ENCODE results near the gene TIAL1.
"Not testable (repeated sequence)": the region's sequence is repeated elsewhere in the genome, so short reads cannot be mapped to it uniquely, and the experiment has no call there.

Gene TIAL1, protein sequence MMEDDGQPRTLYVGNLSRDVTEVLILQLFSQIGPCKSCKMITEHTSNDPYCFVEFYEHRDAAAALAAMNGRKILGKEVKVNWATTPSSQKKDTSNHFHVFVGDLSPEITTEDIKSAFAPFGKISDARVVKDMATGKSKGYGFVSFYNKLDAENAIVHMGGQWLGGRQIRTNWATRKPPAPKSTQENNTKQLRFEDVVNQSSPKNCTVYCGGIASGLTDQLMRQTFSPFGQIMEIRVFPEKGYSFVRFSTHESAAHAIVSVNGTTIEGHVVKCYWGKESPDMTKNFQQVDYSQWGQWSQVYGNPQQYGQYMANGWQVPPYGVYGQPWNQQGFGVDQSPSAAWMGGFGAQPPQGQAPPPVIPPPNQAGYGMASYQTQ

DNA sequence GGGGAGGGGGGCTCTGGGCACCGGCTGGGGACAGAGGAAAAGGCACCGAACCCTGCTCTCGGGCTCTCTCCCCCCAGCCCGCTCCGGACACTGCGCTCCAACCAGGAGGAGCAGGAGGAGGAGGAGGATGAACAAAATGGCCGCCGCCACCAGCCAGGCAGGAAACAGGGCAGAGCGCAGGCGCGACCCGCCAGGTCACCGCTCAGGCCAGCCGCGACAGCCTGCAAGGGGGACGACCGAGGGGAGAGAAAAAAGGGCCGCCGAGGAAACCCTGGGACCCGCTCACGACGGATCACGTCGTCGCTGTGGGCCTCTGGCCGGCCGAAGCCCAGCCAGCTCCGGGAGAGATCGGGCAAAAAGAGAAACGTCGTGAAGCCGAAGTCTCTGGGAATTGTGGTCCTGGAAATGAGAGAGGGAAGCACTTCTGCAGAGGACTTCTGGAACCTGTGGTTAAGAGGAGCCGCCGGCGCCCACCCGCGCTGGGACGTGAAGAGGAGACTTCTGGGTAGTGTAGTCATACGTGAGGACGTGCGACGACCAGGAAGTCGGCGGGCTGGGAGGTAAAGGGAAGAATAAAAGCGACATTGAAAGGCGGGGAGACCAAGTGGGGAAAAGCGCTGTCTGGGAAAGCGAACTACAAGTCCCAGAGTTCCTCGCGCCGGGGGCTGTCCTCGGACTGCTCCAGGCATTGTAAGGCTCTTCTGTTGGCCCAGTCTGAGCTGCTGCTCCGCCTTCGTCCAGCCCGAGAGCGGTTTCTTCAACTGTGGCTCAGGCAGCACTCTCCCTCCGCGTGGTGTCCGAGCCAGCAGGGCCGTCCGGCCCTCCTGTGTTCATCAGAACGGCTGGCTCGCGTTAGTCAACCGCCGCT lies at the start of gene TIAL1:
TSS of gene TIAL1 (minus strand) at position 428 of the 868 bp plus-strand sequence. CDS start 499 bp downstream, outside the sequence.
- peak; percentile 82 to 95 for DNase-seq (ENCODE audit: extremely low read depth in 1 of 2, low read depth in 1 of 2)

DNA sequence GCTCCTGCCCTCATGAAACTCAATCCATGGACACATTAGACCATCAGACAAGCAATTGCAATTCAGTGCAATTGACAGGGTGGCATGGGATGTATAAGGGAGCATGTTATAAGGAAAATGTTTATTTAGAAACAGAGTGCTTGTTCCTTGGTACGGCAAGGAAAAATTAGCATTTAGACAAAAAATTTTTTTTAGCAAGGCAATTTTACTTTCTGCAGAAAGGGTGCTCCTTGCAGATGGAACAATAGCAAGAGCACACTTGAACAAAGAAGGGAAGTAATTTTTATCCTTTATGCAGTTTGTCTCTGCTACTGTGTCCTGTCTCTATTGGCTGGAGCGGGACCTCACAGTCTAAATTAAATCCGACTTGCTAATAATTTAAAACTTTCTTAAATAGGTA lies 48.2 kb upstream of the TIAL1 start:
- DNase-seq (ENCODE audit: extremely low read depth in 1 of 2, low read depth in 1 of 2): no peak

DNA sequence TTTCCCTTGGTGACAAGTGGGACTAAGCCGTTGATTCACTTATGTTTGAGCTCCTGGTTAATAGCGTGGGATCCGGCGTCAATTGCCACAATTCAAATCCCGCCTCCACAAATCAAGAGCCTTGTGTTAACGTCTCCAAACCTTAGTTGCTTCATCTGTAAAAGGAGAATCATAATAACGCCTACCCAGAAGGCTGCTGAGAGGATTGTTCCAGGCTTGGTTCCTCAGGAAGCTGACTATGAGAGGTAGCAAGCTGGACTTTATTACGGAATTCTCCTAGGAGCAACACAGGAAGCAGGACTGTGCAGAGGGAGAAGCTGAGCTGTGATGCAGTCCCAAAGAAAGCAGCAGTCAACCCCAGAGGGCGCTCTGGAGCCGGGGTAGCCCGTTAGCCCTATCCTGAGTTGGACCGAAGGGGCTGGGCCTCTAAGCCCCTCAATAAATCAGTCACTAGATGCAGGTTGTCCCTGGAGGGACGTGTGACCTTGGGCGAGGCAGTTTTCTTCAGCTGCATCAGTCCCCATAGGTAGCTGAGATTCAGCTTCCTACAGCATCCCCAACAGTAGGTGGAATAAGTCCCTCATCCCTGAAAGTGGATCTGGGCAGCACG lies 47.5 kb upstream of the TIAL1 start:
- DNase-seq (ENCODE audit: extremely low read depth in 1 of 2, low read depth in 1 of 2): no peak

DNA sequence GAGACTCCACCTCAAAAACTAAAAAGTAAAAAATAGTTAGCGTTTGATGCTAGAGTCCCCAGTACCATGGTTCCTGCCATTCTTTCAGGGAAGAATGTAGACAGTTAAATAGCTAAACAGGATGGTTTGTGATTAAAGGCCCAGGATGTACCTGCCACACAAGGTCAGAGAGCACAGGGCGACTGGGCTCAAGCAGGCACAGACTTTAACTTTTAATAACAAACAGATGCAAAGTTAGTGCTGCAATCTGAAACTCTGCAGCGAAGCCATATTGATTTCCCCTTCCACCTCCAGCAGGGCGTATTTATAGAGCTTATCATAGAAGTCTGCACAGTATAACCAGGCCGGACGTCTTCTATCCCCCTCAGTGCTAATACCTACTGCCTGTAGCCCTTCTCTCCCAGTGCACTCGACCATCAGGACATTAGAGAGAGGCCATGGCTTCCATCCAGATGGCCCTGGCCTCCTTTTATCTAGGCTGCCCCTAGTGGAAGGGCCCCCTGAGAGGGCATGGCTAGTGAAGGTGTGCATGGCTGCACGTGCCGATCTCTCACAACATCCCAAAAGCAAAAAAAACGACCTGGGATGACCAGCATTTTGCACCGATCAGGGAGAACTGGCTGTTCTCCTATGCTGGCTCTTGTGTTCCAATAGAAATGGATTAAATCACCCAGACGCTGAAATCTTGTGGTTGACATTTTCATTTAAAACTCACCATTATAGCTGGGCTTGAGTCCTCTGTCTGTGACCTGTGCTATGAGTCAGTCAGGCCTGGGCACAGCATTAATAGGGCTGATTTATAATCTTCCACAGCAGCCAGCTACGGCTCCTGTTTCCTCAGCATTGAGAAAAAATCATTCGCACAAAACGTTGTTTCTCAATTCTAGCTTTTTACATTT lies 46.8 kb upstream of the TIAL1 start:
- DNase-seq (ENCODE audit: extremely low read depth in 1 of 2, low read depth in 1 of 2): no peak

DNA sequence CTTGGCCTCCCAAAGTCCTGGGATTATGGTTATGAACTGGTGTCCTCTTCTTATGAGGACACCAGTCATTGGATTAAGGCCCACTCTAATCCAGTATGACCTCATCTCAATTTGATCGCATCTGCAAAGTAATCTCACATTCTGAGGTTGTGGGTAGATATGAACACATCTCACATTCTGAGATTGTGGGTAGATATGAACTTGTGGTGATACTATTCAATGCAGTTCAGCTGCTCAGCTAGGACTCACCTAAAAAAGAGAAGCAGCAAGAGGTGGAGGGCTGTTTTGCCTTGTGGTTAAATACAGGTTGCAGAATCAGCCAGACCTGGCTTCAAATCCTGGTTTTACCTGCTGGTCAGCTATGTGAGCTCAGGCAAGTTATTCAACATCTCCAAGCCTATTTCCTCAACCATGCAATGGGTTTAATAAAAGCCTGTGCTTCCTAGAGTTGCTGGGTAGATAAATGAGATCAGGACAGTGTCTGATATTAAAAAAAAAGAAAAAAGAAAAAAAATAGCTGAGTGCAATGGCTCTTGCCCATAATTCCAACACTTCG lies 45.9 kb upstream of the TIAL1 start:
- DNase-seq (ENCODE audit: extremely low read depth in 1 of 2, low read depth in 1 of 2): no peak

DNA sequence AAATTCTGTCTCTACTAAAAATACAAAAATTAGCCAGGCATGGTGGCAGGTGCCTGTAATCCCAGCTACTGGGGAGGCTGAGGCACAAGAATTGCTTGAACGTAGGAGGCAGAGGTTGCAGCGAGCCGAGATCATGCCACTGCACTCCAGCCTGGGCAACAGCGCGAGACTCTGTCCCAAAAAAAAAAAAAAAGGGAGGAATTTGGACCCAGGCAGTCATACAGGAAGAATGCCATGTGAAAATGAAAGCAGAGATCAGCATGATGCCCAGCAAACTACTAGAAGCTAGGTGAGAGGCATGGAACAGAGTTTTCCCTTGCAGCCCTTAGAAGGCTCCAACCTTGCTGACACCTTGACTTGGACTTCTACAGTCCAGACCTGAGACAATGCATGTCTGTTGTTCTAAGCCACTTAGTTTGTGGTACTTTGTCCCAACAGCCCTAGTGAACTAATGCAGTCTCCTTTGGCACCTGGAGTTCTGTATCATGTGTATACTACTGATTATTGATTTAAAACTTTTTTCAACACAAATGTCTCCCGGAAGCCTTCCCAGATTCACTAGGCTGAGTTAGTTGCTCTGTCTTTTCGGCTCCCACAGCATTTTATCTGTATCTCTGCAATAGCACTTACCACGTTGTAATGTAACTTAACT lies 44.2 kb upstream of the TIAL1 start:
- no peak for DNase-seq (ENCODE audit: extremely low read depth in 1 of 2, low read depth in 1 of 2)

DNA sequence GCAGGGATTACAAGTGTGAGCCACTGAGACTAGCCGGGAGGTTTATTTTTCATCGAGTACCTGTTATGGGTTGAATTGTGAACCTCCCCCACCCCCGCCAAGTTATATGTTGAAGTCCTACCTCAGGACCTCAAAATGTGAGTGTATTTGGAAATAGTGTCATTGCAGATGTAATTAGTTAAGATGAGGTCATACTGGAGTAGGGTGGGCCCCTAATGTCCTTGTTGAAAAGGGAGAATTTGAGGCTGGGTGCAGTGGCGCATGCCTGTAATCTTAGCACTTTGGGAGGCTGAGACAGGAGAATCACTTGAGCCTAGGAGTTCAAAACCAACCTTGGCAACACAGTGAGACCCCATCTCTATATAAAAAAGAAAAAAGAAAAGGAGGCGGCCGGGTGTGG lies 43.6 kb upstream of the TIAL1 start:
- DNase-seq (ENCODE audit: extremely low read depth in 1 of 2, low read depth in 1 of 2): no peak

DNA sequence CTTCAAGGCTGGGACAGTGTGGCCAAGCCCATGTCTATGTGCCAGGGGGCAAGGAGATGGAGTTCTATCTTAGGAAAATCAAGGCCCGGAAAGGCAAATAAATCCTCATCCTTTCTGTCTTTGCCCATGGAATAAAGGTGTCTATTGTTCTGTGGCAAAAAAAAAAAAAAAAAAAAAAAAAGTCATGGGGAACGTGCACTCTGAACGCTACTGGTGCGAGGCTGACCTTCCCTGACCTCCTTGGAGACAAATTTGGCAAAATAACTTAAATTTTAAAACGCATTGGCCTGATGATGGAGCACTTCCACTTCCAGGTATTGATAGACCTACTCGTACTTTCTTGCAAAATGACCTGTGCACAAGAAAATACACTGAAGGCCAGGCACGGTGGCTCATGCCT lies 42.2 kb upstream of the TIAL1 start:
- no peak for DNase-seq (ENCODE audit: extremely low read depth in 1 of 2, low read depth in 1 of 2)

DNA sequence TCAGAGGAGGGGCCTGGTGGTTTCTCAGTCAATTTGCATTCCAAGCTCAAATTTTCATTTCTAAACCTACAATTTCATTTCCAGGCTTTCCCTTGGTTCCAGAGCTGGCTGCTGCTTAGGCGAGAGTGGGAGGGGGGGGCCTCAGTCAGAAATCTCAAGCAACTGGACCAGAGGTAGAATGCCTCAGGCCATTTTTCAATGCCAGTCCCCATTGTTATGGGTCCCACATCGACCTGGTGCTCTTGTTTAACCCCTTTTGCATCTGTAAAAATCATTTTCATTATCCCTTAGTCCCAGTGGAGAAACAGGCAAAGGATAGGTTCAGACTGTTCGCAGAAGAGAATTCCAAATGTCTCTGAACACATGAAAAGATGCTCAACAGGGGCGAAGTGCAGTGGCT lies 40.9 kb upstream of the TIAL1 start:
- DNase-seq (ENCODE audit: extremely low read depth in 1 of 2, low read depth in 1 of 2): no peak

DNA sequence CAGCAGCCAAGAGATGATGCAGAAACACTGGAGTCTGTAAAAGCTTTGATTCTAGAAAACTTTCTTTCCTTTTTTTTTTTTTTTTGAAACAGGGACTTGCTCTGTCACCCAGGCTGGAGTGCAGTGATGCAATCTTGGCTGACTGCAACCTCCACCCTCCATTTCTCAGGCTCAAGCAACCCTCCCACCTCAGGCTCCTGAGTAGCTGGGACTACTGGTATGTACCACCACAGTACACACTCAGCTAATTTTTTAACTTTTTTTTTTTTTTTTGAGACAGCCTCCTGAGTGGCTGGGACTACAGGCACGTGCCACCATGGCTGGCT lies 37.4 kb upstream of the TIAL1 start:
- DNase-seq (ENCODE audit: extremely low read depth in 1 of 2, low read depth in 1 of 2): no peak

DNA sequence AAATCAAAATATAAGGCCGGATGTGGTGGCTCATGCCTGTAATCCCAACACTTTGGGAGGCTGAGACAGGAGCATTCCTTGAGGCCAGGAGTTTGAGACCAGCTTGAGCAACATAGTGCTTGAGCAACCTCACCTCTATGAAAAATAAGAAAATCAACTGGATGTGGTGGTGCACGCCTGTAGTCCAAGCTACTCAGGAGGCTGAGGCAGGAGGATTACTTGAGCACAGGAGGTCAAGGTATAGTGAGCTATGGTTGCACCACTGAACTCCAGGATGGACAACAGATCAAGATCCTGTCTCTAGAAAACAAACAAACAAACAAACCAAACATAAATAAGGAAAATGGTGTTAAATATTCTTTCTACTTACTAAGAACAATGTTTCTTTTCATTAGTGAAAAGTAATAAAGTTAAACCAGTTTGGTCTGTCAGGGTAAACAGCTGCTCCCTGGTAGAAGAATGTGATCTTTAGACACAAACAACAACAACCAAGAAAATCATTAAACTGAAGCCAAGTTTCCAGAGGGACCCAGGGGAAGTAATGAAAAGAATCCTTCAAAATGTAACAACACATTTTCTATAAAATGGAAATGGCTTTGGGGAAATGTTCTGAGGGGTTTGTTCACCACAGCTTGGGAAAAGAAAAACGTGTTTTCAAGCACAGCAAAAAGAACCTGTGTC lies 36.9 kb upstream of the TIAL1 start:
- DNase-seq (ENCODE audit: extremely low read depth in 1 of 2, low read depth in 1 of 2): no peak

DNA sequence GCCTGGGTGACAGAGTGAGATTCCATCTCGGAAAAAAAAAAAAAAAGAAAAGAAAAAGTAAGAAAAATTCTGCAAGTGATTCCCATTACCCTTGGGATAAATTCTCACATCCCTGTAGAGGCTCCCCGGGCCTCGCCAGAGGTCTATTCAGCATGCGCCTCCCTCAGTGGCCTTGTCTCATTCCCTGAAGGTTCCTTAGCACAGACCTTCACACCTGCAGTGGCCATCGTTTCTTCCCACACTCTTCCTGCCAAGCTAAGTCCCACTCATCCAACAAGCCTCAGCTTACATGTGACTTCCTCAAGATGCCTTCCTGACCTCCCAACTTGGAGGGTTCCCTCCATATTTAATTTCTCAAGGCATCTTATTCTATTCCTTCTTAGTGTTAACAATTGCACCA lies 33.5 kb upstream of the TIAL1 start:
- DNase-seq (ENCODE audit: extremely low read depth in 1 of 2, low read depth in 1 of 2): no peak

DNA sequence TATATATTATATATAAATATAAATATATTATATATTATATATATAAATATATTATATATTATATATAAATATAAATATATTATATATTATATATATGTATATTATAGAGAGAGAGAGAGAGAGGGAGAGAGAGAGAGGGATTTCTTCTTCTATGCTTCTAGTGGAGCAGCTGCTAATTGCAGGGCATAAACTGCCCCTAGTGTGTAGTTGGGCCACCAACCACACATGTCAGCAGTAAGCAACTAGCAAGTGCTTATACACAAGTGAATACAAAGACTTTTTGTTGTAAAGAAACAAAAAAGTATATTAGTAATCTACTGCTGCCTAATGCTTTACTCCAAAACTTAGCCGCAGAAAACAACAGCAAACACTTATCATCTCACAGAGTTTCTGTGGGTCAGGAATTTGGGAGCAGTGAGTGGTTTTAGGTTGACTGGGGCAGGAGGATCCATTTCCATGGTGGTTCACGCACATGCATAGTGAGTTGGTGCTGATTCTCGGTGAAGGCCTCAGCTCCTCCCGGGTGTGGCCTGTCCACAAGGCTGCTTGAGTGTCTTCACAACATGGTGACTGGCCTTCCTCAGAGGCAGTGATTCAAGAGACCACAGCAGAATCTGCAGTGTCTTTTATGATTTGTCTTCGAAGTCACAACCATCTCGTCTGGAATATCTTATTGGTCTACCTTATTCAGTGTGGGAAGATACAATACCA lies 29.0 kb upstream of the TIAL1 start:
- no peak for DNase-seq (ENCODE audit: extremely low read depth in 1 of 2, low read depth in 1 of 2)

DNA sequence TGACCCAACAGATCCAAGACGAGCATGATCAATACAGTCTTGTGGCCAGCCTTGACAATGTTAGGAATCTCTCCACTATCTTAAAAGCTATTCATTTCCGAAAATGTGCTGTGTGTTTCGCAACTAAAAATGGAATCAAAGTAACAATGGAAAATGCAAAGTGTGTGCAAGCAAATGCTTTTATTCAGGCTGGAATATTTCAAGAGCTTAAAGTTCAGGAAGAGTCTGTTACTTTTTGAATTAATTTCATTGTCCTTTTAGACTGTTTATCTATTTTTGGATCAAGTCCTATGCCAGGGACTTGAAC lies 24.3 kb upstream of the TIAL1 start:
- no peak for DNase-seq (ENCODE audit: extremely low read depth in 1 of 2, low read depth in 1 of 2)

DNA sequence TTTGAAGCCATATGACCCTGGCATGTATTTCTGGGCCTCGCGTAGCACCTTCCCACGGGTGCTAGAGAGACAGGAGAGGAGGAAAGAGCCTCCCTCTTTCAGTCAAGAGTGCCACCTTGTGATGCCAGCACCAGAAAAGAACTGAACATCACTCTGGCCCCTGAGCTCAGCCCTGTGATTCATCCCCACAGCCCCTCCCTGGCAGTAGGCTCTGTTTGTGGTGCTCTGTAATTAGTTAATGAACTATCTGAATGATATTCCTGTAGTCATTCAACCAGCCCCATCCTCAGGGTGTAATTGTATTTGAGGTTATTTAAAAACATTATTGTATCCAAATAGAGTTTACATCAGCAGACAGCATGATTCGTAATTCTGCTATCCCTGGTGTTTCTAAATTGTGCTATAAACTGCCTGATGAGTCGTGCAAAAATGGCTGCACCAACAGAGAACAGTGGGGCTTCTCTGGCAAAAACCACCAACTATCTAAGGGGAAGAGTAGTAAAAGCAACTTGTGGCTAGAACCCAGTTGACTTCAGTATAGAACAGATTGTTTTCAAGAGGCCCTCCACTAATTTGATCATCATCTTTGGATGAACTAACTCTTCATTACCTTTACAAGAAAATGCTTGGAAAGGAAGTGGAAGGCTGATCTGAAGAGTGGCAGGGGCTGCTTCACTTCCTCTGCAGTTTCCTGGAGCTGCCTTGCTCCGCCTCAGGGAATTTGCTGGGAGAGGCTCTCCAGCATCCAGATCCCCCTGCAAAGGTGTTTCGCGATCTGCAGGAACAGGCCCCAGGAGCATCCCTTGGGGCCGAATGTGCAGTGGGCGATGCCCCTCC lies 23.7 kb upstream of the TIAL1 start:
- DNase-seq (ENCODE audit: extremely low read depth in 1 of 2, low read depth in 1 of 2): no peak

DNA sequence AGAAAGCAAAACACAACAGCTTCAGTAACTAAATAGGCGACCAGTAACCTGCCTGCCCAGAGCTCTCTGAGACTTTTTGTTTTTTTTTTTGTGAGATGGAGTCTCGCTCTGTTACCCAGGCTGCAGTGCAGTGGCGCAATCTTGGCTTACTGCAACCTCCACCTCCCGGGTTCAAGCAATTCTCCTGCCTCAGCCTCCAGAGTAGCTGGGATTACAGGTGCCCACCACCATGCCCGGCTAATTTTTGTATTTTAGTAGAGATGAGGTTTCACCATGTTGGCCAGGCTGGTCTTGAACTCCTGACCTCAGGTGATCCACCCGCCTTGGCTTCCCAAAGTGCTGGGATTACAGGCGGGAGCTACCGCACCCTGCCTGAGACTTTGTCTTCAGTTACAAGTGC lies 23.0 kb upstream of the TIAL1 start:
- DNase-seq (ENCODE audit: extremely low read depth in 1 of 2, low read depth in 1 of 2): not testable (repeated sequence)

DNA sequence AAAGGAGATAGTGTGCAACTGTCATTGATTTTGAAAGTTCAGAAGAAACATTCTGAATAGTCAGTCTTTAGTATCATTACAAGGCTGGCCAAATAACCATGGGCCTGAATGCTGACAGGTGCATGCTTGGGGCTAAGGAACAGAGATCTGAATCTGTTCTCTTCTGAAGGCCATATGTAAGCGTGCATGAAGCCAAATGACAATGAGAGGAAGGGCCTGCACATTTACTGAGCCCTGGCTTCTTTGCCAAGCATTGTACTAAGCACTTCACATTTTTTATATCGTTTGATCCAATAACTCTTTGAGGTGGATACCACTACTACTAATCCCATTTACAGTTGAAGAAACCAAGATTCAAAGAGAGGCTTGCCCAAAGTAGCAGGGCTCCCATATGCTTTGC lies 22.5 kb upstream of the TIAL1 start:
- DNase-seq (ENCODE audit: extremely low read depth in 1 of 2, low read depth in 1 of 2): no peak

DNA sequence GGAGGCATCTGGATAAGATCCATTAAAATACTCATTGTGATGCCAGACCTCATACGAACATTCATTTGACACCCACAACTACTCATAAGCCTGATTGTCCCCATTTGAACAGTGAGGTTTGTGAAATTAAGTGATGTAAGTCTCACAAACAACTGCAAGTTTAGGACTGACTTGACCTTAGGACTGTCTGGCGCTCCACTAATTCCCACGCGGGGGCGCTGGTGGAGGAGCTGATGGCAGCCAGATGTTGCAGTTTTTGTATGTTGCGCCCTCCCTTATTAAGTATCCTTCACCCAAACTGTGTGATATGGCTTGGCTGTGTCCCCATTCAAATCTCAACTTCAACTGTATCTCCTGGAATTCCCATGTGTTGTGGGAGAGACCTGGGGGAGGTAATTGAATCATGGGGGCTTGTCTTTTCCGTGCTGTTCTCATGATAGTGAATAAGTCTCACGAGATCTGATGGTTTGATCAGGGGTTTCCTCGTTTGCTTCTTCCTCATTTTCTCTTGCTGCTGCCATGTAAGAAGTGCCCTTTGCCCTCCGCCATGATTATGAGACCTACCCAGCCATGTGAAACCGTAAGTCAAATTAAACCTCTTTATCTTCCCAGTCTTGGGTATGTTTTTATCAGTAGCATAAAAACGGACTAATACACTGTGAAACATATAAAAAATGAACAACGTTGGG lies 20.3 kb upstream of the TIAL1 start:
- no peak for DNase-seq (ENCODE audit: extremely low read depth in 1 of 2, low read depth in 1 of 2)
